HEK293 (cell line): Measurements from ENCODE around the gene NAT8.

Experiments used
- CTCF ChIA-PET: fragments of 350-600 bp; formaldehyde crosslinking; extraction: SDS; loops from one replicate; lab custom pipeline; 2021; ENCODE audit warnings: antibody characterized with exemption; lab: Yijun Ruan, JAX
- POLR2A ChIA-PET: fragments of 300-600 bp; formaldehyde crosslinking; extraction: SDS; loops from one replicate; lab custom pipeline; 2020; ENCODE audit warnings: antibody characterized with exemption, inconsistent platforms; lab: Yijun Ruan, JAX
- H3K27ac ChIP-seq: fragments of 200-500 bp; sonication (Bioruptor generic); 2 replicates; pipeline ENCODE4 v1.5.1; 2014; ENCODE audit warnings: low read depth, low read length, control low read depth, inconsistent platforms; ENCODE audit errors: extremely low read depth
- H3K36me3 ChIP-seq, 2 experiments: fragments of 200-500 bp in 1 of 2; sonication (Bioruptor generic) in 1 of 2; 1 replicate in 1 of 2; 2 replicates in 1 of 2; pipeline ENCODE4 v1.5.1; 2014 to 2017; ENCODE audit warnings: inconsistent platforms in 2 of 2, low read length in 2 of 2; ENCODE audit not compliant: control insufficient read depth in 2 of 2, insufficient read depth in 1 of 2
- H3K4me1 ChIP-seq: fragments of 200-500 bp; sonication (Bioruptor generic); 2 replicates; pipeline ENCODE4 v1.5.1; 2014; ENCODE audit warnings: mild to moderate bottlenecking, low read length, inconsistent platforms; ENCODE audit not compliant: control insufficient read depth, insufficient read depth
- H3K4me3 ChIP-seq: 2 replicates; pipeline ENCODE4 v1.5.1; 2011; ENCODE audit warnings: low read depth, mild to moderate bottlenecking, control low read depth, low read length, moderate library complexity
- H3K9me3 ChIP-seq: fragments of 200-500 bp; sonication (Bioruptor generic); 2 replicates; pipeline ENCODE4 v1.5.1; 2014; ENCODE audit warnings: low read depth, low read length, inconsistent platforms; ENCODE audit not compliant: control insufficient read depth, insufficient read depth
- MZF1 ChIP-seq: fragments of 450-650 bp; formaldehyde crosslinking; IDR thresholded peaks from 2 replicates; pipeline ENCODE4 v1.5.1; 2017; ENCODE audit warnings: missing biosample characterization, missing genetic modification characterization, borderline replicate concordance
- SETDB1 ChIP-seq: IDR thresholded peaks from one replicate; pipeline ENCODE4 v1.6.1; 2017; ENCODE audit warnings: mild to moderate bottlenecking, low read length, moderate library complexity, mixed read lengths; ENCODE audit not compliant: insufficient read length
- SP7 ChIP-seq: fragments of 450-650 bp; formaldehyde crosslinking; IDR thresholded peaks from 2 replicates; pipeline ENCODE4 v1.5.1; 2016; ENCODE audit warnings: missing biosample characterization, missing genetic modification characterization
- ZBTB21 ChIP-seq: fragments of 450-650 bp; formaldehyde crosslinking; IDR thresholded peaks from 2 replicates; pipeline ENCODE4 v1.5.1; 2017; ENCODE audit warnings: missing biosample characterization, missing genetic modification characterization
- ZBTB44 ChIP-seq: fragments of 450-650 bp; IDR thresholded peaks from 2 replicates; pipeline ENCODE4 v1.5.1; 2018; ENCODE audit warnings: missing biosample characterization, mild to moderate bottlenecking, missing genetic modification characterization
- ZBTB49 ChIP-seq: fragments of 450-650 bp; formaldehyde crosslinking; IDR thresholded peaks from 2 replicates; pipeline ENCODE4 v1.5.1; 2016; ENCODE audit warnings: missing biosample characterization, missing genetic modification characterization, low read depth
- ZBTB7A ChIP-seq: fragments of 450-650 bp; formaldehyde crosslinking; IDR thresholded peaks from 2 replicates; pipeline ENCODE4 v1.5.1; 2016; ENCODE audit warnings: low read depth, missing biosample characterization, missing genetic modification characterization
- ZNF138 ChIP-seq: fragments of 450-650 bp; formaldehyde crosslinking; IDR thresholded peaks from 2 replicates; pipeline ENCODE4 v1.5.1; 2016; ENCODE audit warnings: missing biosample characterization, missing genetic modification characterization, borderline replicate concordance
- ZNF2 ChIP-seq: fragments of 450-650 bp; formaldehyde crosslinking; IDR thresholded peaks from 2 replicates; pipeline ENCODE4 v1.5.1; 2016; ENCODE audit warnings: missing biosample characterization, missing genetic modification characterization
- ZNF211 ChIP-seq: fragments of 450-650 bp; formaldehyde crosslinking; IDR thresholded peaks from 2 replicates; pipeline ENCODE4 v1.5.1; 2016; ENCODE audit warnings: low read depth, missing biosample characterization, missing genetic modification characterization
- ZNF280D ChIP-seq: fragments of 450-650 bp; formaldehyde crosslinking; IDR thresholded peaks from 2 replicates; pipeline ENCODE4 v1.5.1; 2016; ENCODE audit warnings: missing biosample characterization, missing genetic modification characterization
- ZNF391 ChIP-seq: fragments of 450-650 bp; formaldehyde crosslinking; IDR thresholded peaks from 2 replicates; pipeline ENCODE4 v1.5.1; 2016; ENCODE audit warnings: low read depth, missing biosample characterization, missing genetic modification characterization, borderline replicate concordance
- ZNF426 ChIP-seq: fragments of 450-650 bp; formaldehyde crosslinking; IDR thresholded peaks from 2 replicates; pipeline ENCODE4 v1.5.1; 2017; ENCODE audit warnings: missing biosample characterization, missing genetic modification characterization, mild to moderate bottlenecking, inconsistent platforms, moderate library complexity
- ZNF48 ChIP-seq: fragments of 450-650 bp; formaldehyde crosslinking; IDR thresholded peaks from 2 replicates; pipeline ENCODE4 v1.5.1; 2016; ENCODE audit warnings: missing biosample characterization, missing genetic modification characterization
- ZNF488 ChIP-seq: fragments of 450-650 bp; formaldehyde crosslinking; IDR thresholded peaks from 2 replicates; pipeline ENCODE4 v1.5.1; 2016; ENCODE audit warnings: missing biosample characterization, missing genetic modification characterization
- ZNF585B ChIP-seq: fragments of 450-650 bp; formaldehyde crosslinking; IDR thresholded peaks from 2 replicates; pipeline ENCODE4 v1.5.1; 2016; ENCODE audit warnings: missing biosample characterization, missing genetic modification characterization
- ZNF626 ChIP-seq: fragments of 450-650 bp; sonication (Bioruptor Pico); formaldehyde crosslinking; IDR thresholded peaks from 2 replicates; pipeline ENCODE4 v1.5.1; 2018; ENCODE audit warnings: missing biosample characterization, missing genetic modification characterization, inconsistent platforms
- ZNF639 ChIP-seq: fragments of 450-650 bp; formaldehyde crosslinking; IDR thresholded peaks from 2 replicates; pipeline ENCODE4 v1.5.1; 2016; ENCODE audit warnings: missing biosample characterization, missing genetic modification characterization

The NAT8 gene

GRCh38 chr2:73640946-73641766 lies 1.1 kb downstream of the NAT8 start:
- ChIA-PET CTCF (no interaction called here), POLR2A (no interaction called here)
- Histone ChIP-seq H3K27ac (no peak overlapping the region), H3K4me1 (no peaks in the 10 kb centered on the region), H3K9me3 (no peaks in the 10 kb centered on the region)
- no peak for TF ChIP-seq ZBTB21 (tag by site-specific recombination)
- no peak for TF ChIP-seq ZNF48
- no peak for TF ChIP-seq MZF1 (tag by site-specific recombination)
- no peak for TF ChIP-seq ZNF639 (tag by site-specific recombination)
- no peak for TF ChIP-seq ZNF585B (tag by site-specific recombination)
- TF ChIP-seq ZNF391, result no peak
- no peak for TF ChIP-seq ZNF426 (tag by site-specific recombination)
- TF ChIP-seq ZNF488 (tag by site-specific recombination), result no peak
- TF ChIP-seq SP7 (tag by site-specific recombination), result no peak
- no peak for TF ChIP-seq ZNF2 (tag by site-specific recombination)
- no peak for TF ChIP-seq ZBTB49
- TF ChIP-seq ZNF211, result no peak
- no peak for TF ChIP-seq ZNF138 (tag by site-specific recombination)
- TF ChIP-seq ZNF626 (tag by site-specific recombination), result no peak
- no peak for TF ChIP-seq SETDB1
- TF ChIP-seq ZBTB7A (tag by site-specific recombination), result no peak
- no peak for TF ChIP-seq ZBTB44 (tag by site-specific recombination)
- TF ChIP-seq ZNF280D (tag by site-specific recombination), result no peak
- TF ChIP-seq, all 188 proteins: peak for 0
- Histone ChIP-seq H3K4me3 (no peak overlapping the region), H3K36me3 (no peaks in the 10 kb centered on the region)
